HG02981 (cell line): ENCODE data around the gene ENPEP.
"Not testable (repeated sequence)": the region's sequence is repeated elsewhere in the genome, so short reads cannot be mapped to it uniquely, and the experiment has no call there.

Source experiments
- ATAC-seq: cut with Tn5 transposase; IDR thresholded peaks from one replicate; pipeline ENCODE4 v1.9.1; 2021; ENCODE audit warnings: mild to moderate bottlenecking, moderate library complexity; ENCODE audit not compliant: unreplicated experiment

The ENPEP gene

DNA sequence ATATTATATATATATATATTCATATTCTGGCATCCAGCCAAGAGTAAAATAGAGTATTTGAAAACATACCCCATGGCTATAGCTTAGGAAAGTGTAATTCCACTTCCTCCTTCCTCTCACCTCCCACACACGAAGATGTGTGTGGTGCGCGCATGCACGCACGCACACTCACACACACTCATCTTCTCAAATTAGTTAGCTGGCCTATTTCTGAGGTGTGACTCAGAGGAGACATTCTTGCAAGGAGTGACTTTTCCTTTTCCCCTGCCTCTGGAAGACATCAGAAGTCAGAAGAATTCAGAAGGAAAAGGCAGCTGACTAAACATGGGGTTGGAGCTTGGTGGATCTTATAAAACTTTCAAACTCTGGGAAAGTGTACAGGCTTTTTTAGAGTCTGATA is 8.8 kb downstream of the ENPEP start:
- ATAC-seq: no peak

DNA sequence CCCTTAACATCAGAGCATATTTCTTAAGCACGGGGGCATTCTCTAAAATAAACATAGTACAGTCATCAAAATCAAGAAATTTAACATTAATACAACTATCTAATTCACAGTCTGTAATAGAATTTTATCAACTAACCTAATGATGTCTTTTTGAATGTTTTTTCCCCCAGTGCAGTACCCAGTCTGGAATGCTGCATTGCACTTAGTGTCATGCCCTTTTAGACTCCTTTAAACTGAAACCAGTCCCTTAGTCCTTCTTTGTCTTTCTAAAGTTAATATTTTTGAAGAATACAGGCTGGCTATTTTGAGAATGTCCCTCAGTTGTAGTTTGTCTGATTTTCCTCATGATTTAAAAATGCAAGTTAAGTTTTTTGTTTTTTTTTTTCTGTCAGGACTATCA is 9.5 kb downstream of the ENPEP start:
- ATAC-seq: no peak

DNA sequence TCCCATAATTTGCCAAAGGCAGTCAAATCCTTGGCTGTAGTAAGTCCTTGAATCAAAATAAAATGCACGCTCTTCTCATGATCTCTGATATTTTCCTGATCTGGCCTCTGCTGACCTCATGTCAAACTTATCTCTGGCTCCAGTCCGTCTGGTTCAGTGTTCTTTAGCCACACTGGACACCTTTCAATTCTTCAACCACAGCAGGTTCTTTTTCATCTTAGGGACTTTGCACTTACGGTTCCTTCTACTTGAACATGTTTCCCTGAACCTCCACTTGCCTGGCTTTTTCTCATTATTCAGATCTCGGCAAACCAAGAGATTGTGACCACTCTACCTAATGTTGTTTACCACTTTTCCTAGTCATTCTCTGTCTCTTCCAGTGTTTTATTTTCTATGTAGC is 10.3 kb downstream of the ENPEP start:
- no peak for ATAC-seq

DNA sequence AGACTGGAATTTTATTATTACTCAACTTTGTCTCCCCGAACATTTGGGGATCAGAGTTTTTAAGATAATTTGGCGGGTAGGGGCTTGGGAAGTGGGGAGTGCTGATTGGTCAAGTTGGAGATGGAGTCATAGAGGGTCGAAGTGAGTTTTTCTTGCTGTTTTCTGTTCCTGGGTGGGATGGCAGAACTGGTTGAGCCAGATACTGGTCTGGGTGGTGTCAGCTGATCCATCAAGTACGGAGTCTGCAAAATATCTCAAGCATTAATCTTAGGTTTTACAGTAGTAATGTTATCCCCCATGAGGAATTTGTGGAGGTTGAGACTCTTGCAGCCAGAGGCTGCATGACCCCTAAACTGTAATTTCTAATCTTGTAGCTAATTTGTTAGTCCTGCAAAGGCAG is 10.9 kb downstream of the ENPEP start:
- ATAC-seq: not testable (repeated sequence)

DNA sequence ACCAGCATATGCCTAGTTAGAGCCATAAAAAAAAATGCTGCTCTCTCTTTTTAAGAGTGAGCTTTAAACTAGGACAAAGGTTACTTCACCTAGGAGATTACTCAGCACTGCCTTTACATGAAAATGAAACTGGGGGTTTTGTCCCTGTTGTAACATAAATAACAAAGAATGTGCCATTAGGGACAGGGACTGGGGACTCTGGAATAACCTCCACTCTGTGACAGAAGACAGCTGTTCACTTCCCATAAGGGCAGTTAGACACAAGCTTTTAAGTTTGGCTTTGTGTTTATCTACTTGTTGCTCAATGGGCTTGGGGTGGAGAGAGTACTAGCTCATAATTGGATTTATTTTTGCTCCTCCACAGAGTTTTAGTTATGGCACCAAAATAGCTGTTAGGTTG is 11.9 kb downstream of the ENPEP start:
- ATAC-seq: no peak

DNA sequence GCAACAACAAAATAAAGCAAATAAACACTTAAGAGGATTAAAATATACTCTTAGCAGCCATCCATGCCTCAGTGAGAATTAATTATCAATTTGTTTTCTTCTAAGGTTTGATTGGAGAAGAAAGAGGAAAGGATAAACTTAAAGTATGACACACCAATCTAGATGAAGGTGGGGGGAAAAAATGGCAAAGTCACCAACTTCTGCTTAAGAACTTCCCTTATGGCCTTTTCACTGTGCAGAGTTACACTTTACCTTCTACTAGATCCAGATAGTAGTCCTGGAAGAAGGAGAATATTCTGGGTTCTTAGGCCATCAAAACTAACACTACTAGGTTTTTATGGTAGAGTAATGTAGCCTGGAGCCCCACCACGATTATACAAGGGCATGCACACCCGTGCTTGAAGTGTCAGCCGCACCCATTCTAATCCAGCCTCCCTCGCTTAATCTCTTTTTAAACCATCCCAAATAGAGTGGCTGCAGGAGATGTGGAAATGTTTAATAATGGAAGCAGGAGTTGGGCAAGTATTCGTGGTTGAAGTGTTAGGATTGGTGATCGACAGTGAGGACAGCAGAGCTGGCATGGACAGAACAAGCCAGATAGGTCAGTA is 14.1 kb downstream of the ENPEP start:
- ATAC-seq: no peak

DNA sequence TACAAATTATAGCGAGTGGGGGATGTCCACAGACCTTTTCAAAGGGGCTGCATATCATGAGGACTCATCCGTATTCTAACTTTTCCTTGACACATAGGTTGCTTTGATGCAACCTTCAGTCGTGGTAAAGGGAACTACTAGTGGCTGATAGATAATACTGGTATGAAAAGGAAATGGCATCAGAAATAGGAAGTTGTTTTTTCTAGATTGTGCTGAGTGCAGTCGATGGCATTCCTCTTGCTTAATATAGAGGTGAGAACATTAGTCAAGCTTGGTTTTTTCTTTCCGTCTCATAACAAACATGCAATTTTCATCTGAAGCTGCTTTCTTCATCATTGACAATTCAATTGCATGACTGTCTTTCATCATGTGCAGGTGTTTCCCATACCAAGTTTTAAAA is 16.6 kb downstream of the ENPEP start:
- no peak for ATAC-seq

DNA sequence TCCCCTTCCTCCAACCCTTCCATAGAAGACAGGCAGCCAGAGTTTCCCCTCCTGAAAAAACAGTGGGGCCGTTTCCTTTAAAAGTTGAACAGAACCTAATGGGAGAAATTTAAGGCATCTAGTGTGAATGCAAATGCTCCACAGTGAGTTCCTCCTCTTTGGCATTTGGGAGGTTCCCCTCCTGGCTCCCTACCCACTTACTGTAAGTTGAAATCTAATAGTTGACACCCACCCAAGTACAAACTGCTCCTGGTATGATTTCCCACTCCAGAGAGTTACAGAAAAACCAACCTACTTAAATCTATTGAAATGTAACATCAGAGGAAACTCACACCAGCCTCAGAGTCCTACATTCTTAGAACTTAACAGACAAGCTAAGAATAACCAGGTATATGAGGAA is 17.6 kb downstream of the ENPEP start:
- ATAC-seq: no peak

DNA sequence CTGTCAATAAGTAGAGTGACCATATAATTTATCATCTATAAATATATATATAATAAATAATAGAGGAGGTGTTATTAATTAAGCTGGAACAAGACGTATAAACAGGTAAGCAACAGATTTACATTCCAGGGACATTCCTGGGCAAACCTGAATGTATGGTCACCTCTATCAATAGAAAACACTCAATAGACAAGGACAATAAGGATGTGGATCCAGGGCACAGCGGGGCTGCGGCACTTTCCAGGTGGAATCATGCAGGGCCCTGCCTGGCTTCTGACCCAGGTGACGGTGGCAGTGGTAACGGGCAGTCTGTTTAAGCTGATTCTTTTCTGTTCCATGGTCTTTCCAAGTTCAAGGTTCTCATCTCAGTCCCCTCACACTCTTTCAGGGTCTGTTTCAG is 22.5 kb downstream of the ENPEP start:
- no peak for ATAC-seq

DNA sequence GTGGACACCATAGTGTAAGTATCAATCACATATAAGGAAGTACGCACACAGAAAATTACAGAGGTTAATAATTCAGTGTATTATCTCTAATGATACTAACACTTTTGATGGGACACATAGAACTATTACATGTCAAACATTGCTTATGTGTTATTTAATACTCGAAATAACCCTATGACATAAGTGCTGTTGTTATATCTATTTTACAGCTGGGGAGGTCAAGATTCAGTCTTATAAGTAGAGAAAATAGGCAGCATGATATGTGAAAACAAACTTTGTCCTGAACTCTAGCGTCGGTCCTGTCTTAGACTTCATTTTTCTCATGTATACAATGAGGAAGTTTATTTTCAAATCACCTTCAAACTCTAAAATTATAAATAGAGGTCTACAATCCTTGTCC is 23.2 kb downstream of the ENPEP start:
- no peak for ATAC-seq

DNA sequence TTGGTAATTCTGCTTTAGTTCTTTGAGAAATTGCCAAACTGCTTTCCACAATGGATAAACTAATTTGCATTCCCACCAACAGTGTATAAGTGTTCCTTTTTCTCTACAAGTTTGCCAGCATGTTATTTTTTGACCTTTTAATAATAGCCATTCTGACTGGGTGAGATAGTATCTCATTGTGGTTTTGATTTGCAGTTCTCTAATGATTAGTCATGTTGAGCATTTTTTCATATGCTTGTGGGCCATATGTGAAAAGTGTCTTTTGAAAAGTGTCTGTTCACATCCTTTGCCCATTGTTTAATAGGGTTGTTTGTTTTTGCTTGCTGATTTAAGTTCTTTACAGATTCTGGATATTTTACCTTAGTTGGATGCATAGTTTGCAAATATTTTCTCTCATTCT is 25.9 kb downstream of the ENPEP start:
- no peak for ATAC-seq

DNA sequence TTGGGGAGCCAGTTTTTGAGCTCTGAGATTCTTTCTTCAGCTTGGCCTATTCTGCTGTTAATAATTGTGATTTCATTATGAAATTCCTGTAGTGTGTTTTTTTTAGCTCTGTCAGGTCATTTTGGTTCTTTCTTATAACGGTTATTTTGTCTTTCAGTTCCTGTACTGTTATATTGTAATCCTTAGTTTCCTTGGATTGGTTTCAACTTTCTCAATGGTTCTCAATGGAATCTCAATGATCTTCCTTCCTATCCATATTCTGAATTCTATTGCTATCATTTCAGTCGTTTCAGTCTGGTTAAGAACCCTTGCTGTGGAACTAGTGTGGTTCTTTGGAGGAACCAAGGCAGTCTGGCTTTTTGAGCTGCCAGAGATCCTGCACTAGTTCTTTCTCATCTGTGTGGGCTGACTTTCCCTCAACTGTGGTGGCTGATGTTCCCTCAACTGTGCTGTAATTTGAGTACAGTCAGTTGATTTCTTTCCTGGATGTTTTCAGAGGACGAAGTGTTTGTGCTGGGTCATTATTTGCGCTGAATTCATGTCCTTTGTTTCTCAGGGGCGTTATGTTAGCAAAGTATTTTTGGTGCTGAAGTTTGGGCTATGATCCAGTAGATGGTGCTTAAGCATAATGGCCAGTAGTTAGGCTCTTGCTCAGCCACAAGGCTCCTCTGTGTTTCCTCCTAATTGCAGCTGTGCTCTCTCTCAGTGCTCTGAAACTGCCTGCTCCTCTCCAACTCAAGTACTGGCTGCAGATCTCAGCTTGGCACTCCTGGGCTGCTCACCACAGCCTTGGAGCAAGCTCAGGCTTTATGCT is 27.5 kb downstream of the ENPEP start:
- ATAC-seq: no peak

DNA sequence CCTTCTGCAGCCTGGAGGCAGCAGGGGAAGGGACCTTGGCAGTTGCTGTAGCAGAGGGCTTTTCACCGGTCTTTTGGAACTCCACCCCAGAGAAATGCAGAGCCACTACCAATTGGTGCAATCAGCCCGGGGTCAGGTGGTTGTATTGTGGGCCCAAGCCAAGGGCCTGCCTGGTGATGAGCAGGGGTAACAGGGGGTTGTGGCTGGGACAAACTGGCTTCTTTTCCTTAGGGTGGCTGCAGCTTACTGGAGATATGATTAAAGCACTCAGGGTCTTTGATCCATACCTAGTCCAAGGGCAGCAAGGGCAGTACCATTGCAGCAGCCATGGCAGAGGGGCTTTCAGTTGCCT is 28.1 kb downstream of the ENPEP start:
- ATAC-seq: no peak

DNA sequence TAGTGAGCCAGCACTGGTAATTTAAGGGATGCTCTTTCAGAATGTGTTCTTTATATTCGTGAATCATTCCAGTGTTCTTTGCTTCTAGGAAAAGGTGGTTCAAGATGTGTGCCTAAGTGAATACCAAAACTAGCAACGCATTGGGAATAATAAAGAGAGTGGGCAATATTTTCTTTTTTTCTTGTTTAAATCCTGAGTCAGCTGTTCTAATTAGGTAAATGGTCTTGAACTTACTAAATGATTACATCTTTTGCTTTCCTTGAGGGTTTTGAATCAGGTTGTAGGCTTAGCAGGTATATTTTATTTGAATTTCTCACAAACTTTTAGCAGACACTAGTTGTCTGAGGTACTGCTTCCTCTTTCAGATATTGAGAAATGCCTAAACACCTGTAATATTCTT is 29.5 kb downstream of the ENPEP start:
- no peak for ATAC-seq

DNA sequence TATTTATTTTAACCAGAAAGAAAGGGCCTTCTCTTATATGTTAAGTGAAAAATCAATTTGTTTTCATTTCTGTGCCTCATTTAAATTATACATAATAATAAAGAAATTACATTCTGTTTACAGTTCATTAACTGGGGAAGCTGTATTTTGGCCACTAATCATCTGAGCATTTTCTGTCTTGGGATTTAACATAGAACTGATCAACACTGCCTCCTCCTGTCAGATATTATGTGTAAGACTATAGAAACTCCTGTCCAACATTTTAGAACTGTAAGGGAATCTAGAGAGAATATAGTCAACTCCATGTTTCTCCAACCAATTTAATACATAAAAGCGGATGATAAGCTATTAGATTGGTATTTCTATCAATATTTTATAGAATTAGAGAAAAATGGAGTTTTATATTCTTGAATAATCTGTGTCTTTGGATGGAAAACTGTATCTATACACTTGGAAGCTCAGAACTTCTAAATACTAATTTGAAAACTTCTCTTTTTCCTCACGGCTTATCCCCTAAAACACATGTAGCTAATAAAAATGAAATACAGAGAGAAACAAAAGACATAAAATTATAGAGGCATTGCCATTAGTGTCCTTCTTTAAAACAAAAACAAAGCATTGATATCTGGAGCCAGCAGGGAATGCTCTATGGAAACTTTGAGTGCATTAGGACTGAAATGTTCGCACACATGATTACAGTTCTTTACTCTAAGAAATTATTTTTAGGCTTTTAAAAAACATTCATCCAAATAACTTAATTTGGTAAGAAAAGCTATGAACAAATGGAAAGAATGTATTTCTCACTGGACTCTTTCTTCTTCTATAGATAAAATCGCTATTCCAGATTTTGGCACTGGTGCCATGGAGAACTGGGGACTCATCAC is 33.1 kb downstream of the ENPEP start:
- ATAC-seq: no peak

DNA sequence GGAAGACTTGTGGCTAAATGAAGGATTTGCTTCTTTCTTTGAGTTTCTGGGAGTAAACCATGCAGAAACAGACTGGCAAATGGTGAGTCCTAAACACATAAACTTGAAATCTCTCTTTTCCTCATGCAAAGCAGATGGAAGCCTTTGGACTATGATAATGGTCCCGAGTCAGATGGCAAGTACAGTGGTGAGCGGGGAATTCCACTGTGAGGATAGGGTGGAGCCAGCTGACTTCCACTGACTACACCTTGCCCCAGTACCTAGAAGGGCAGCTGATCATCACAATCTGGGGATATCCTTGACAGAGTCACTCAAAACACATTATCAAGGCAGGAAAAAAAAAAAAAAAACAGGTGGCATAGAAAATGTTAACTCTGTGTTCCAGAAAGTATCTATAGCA is 34.3 kb downstream of the ENPEP start:
- ATAC-seq: no peak

DNA sequence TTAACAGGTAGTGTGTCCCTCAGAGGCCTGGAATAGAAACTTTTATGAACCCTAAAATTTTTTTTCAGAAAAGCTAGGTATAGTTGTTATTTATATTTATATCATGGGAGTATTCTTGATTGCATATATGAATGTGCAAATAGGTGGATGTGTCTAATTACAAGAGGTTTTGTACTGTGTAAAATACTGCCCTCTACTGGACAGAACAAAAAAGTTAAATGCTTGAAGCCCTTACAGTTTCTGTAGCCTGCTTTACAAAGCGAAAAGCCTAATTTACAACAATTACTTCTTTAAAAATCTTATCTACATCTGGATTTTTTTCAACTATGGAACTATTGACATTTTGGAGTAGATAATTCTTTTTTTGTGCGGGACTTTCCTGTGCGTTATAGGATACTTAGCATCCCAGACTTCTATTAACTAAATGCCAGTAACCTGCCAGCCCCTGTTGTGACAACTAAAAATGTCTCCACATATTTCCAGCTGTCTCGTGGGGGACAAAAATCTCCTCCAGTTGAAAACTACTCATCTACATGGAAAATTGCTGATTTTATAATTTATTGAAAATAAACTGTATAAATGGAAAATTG is 35.1 kb downstream of the ENPEP start:
- no peak for ATAC-seq

DNA sequence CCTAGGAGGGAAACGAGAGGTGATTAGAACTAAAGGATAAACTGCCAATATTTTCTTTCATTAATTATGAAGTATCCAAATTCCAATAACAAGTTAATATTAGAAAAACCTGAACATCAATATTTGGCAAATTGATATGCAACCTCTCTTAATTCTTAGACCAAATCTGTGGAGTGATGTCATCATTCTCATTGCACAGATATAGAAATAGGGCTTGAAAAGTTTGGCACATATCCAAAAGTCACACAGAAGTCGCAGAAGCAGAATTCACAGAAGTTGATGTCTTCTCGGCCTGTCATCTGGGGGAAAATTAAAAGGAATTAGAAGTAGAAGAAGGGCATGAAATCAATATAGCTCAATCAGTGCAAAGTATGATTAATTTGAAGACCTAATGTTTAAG is 36.9 kb downstream of the ENPEP start:
- ATAC-seq: no peak

DNA sequence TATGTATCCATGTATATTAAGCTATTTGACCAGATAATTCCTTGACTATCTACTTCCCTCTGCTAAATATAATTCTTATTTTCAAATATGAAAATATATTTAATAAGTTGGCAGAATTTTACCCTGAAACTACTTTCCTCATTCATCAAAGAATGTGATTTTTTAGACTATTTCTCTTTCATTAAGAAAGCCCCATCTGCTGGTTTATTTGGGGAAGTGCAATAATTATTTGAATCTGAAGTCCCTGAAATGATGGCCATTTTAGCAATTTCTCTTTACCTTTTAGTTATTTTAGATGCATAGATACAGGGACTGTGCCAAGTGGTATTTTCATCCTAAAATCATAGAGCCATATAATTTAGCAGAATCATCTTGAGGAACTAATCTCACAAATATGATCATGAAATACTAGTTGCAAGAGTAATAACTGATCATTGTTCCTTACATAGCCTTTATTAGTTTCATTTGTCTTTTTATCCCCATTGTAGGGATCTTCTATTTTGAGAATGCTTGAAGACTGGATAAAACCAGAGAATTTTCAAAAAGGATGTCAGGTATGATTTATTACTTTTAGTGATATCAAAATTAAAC is 39.0 kb downstream of the ENPEP start:
- no peak for ATAC-seq

DNA sequence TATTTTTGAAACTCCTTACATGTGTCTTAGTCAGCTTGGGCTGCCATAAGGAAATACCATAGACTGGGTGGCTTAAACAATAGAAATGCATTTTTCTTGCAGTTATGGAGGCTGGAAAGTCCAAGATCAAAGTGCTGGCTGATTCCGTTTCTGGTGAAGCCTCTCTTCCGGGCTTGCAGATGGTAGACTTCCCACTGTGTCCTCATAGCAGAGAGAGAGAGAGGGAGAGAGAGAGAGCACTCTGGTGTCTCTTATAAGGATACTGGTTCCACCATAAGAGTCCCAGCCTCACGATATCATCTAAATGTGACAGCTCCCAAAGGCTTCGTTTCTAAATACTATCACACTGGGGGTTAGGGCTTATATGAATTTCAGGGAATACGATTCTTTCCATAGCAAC is 39.7 kb downstream of the ENPEP start:
- ATAC-seq: no peak
